ENCODE measurements around the gene PHF1.

The PHF1 gene

GRCh38 chr6:33431880-33432541, 21.2 kb downstream of the PHF1 start:
- no peak for DNase-seq (ENCODE audit: low read depth, low spot score)

DNA sequence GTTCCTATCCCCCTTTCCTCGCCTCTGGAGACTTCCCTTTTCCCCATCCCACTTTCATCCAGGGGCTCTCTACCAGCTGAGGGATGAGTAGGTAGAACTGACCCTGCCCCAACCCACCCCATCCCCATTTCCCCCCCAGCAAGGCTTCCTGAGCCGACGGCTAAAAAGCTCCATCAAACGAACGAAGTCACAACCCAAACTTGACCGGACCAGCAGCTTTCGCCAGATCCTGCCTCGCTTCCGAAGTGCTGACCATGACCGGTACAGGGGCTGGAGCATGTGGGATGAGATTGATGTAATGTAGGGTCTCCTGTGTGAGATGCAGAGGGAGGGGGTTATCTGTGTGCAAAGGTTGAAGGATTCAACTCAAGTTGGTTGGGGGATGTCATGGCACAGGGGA, 21.7 kb downstream of the PHF1 start:
- DNase-seq (ENCODE audit: low read depth, low spot score): no peak

GRCh38 chr6:33433001-33433543, 22.3 kb downstream of the PHF1 start:
- no peak for DNase-seq (ENCODE audit: low read depth, low spot score)

DNA sequence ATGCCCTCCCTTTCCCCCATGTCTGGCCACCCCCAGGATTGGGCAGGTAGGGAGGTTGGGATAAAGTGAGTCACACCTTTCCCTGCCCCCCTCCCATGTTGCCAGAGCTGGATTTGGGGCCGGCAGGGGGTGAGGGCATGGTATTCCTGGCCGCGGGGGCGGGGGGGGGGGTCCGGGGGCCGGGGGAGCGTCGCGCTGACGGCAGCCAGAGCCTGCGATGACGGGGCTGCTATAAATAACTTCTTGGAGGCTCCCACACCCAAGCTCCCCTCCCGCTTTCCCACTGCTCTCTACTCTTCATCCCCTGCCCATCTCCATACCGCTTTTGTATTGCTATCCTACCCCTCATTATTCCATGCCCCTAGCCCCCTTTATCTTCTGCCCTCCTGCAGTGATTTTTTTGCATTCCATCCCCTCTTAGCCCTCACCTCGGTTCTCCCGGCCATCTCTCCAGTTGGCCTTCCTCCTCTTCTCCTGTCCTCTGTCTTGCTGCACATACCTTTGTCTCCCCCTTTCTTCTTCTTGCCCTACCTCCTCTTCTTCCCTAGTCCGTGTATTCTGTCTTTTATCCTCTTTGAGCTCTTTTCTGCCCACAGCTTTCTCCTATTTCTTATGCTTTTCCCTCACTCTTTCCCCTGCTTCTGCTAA, 22.9 kb downstream of the PHF1 start:
- DNase-seq (ENCODE audit: low read depth, low spot score): no peak

DNA sequence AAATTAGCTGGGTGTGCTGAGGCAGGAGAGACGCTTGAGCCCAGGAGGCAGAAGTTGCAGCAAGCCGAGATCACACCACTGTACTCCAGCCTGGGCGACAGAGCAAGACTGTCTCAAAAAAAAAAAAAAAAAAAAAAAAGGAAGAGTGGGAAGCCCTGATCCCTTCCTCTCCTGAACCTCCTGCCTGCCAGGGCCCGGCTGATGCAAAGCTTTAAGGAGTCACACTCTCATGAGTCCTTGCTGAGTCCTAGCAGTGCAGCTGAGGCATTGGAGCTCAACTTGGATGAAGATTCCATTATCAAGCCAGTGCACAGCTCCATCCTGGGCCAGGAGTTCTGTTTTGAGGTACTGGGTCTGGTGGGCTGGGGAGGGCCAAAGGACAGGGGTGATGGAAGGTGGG, 24.1 kb downstream of the PHF1 start:
- no peak for DNase-seq (ENCODE audit: low read depth, low spot score)

GRCh38 chr6:33437666-33438065, 26.9 kb downstream of the PHF1 start:
- DNase-seq (ENCODE audit: low read depth, low spot score): no peak

DNA sequence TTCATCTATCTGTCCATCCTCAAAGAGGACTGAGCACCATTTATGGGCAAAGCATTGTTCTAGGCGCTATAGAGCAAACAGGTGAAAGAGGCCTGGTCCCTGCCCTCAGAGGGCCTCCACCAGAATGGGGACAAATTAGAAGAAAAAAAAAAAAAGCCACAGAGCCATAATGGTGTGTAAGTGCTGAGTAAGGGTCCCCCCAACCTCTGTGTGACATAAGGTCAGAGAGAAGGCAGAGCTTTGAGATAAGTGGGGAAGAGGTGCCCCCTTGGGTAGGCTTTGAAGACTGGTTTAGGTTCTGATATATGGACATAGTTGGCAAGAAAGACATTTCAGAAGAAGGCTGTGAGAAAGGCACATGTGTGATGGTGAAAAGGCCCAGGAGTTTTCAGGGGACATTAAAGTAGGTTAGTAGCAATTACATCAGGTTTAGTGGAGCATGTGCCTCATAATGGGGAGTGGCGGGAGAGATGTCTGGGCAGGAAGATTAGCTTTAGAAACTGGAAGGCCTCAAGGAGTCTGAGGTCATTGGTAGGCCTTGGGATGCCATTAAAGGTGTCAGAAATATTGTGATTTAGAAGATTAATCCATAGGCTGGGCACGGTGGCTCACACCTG, 28.3 kb downstream of the PHF1 start:
- no peak for DNase-seq (ENCODE audit: low read depth, low spot score)

GRCh38 chr6:33439956-33440648, 29.3 kb downstream of the PHF1 start:
- DNase-seq (ENCODE audit: low read depth, low spot score): no peak

DNA sequence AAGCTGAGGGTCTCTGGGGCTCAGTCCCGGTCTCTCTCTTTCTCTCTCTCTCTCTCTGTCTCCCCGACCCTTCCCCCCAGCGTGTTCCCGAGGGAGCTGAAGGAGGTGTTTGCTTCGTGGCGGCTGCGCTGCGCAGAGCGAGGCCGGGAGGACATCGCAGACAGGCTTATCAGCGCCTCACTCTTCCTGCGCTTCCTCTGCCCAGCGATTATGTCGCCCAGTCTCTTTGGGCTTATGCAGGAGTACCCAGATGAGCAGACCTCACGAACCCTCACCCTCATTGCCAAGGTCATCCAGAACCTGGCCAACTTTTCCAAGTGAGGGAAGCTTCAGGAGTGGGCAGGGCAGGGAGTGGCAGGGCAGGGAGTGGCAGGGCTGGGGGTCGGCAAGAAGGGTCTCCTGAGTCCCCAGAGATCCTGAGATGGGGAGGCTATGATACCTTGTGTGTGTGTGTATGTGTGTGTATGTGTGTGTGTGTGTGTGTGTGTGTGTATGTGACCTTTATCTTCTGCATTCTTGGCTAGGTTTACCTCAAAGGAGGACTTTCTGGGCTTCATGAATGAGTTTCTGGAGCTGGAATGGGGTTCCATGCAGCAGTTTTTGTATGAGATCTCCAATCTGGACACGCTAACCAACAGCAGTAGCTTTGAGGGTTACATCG, 30.0 kb downstream of the PHF1 start:
- no peak for DNase-seq (ENCODE audit: low read depth, low spot score)

DNA sequence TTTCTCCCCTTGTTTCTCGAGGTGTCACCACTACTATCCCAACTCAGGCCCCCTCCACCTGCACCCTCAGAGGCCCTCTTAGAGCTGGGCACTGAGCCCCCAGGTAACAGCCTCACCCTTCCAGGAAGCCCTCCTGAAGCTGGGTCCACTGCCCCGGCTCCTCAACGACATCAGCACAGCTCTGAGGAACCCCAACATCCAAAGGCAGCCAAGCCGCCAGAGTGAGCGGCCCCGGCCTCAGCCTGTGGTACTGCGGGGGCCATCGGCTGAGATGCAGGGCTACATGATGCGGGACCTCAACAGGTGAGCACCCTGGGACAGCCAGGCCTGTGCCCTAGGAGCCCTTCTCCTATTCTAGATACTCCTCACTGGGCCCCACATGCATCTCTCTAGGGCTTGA, 30.6 kb downstream of the PHF1 start:
- DNase-seq (ENCODE audit: low read depth, low spot score): no peak

GRCh38 chr6:33442283-33442682, 31.5 kb downstream of the PHF1 start:
- DNase-seq (ENCODE audit: low read depth, low spot score): no peak

DNA sequence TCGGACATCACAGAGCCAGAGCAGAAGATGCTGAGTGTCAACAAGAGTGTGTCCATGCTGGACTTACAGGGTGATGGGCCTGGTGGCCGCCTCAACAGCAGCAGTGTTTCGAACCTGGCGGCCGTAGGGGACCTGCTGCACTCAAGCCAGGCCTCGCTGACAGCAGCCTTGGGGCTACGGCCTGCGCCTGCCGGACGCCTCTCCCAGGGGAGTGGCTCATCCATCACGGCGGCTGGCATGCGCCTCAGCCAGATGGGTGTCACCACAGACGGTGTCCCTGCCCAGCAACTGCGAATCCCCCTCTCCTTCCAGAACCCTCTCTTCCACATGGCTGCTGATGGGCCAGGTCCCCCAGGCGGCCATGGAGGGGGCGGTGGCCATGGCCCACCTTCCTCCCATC, 32.2 kb downstream of the PHF1 start:
- DNase-seq (ENCODE audit: low read depth, low spot score): no peak

DNA sequence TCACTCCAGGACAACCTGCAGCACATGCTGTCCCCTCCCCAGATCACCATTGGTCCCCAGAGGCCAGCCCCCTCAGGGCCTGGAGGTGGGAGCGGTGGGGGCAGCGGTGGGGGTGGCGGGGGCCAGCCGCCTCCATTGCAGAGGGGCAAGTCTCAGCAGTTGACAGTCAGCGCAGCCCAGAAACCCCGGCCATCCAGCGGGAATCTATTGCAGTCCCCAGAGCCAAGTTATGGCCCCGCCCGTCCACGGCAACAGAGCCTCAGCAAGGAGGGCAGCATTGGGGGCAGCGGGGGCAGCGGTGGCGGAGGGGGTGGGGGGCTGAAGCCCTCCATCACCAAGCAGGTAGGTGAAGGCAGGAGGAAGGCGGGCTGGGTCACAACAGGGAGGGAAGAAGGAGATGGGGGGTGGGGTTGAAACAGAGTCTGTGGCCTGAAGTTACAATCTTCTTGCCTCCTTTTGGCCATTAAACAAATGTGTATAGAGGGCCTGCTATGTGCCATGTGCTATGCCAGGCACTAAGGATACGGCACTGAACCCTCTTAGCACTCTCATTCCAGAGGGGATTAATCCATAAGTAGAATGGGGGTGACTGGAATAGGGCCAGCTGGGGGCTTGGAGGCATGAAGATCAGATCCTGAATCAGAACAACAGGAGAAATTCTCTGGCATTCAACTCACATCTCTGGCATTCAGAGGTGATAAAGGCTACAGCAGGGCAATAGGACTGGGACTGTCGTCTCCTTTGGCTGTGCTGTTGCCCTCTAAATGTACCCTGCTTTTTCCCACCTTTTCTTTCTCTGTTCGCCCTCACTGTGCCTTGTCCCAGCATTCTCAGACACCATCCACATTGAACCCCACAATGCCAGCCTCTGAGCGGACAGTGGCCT, 33.0 kb downstream of the PHF1 start:
- DNase-seq (ENCODE audit: low read depth, low spot score): no peak

DNA sequence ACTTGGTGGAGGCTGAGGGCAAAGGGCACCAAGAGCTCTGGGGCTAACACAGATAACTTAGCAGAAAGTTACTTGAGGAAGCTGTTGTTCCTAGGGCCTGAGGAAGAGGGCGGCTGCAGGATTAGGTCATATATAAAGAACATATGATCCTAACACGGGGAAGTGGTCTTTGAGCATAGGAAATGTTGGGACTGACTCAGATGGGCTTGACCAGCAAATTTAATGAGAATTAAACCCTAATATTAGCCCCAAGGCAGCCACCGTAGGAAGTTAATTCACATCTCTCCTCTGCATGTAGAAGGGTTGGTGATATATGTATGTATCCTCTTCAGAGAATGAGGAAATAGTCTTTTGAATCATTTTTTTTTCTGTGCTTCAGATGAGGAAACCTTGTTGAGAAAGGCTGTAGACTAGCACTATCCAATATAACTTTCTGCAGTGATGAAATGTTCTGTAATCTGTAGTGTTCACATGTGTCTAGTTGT, 34.3 kb downstream of the PHF1 start:
- no peak for DNase-seq (ENCODE audit: low read depth, low spot score)

- no peak for DNase-seq (ENCODE audit: low read depth, low spot score)
Observed at GRCh38 chr6:33446356-33446755, 35.5 kb downstream of the PHF1 start.

DNA sequence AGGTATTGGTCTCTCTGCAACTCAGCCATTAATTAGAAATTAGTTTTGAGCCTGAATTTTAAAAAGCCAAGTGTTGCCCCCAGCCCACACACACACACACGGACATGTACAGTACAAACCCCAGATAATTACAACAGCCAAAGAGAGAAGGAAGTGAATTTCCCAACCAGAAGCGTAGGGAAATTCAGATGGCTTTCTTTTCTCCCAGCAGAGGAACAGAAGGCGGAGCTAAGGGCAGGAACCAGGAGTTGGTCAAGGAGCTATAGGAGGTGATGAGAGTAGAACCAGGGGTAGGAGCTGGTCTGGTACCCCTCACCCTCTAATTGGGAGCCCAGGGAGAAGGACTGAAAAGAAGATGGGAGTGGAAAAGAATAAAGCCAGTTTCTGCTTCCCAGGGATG, 39.6 kb downstream of the PHF1 start:
- DNase-seq (ENCODE audit: low read depth, low spot score): no peak

DNA sequence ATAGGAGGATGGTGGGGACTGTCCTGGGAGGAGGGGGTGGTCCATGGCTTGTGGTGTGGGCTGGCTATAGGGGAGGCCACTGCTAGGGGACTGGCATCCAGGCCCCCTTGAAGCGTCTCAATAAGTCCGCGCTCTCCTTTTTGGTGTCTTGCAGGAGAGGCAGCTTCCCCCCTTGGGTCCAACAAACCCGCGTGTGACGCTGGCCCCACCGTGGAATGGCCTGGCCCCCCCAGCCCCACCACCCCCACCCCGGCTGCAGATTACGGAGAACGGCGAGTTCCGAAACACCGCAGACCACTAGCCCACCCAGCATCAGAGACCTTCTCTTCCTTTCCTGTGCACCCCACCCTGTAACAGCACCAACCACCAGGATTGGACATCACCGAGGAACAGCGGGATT, 40.8 kb downstream of the PHF1 start:
- no peak for DNase-seq (ENCODE audit: low read depth, low spot score)

- DNase-seq (ENCODE audit: low read depth, low spot score): no peak
Observed at GRCh38 chr6:33452496-33452895, 41.7 kb downstream of the PHF1 start.

- DNase-seq (ENCODE audit: low read depth, low spot score): no peak
Observed at GRCh38 chr6:33453393-33454008, 42.7 kb downstream of the PHF1 start.
